ENCODE data around the gene PLXNC1. TPM values are rescaled to one million over a fixed set of nuclear protein-coding genes. Genes with fewer than 3 reads are reported as not detected.
A peak's percentile ranks its signal among the peaks of the same experiment; 100 is the strongest.

The PLXNC1 gene
- polyA plus RNA-seq, 1 of the 3 experiments (the other 2 are of a cell fraction): 0.23 TPM

- Histone ChIP-seq H3K79me2 (ENCODE audit: insufficient read depth) (no peaks in the 10 kb centered on the region), H3K4me1 (ENCODE audit: control insufficient read depth in 1 of 2, insufficient read depth in 2 of 2, low read depth in 1 of 2, low read length in 1 of 2) (peaks cover 0 to 18% of the 10 kb centered on the region in 2 experiments; a peak in 2 of 4 replicates), H3K9me3 (no peaks in the 10 kb centered on the region), H3K27ac (ENCODE audit: low read depth in 2 of 2, low read length in 1 of 2) (no peak overlapping the region), H3F3A (replicated peaks; ENCODE audit: insufficient read depth) (no peaks in the 10 kb centered on the region), H3K4me2 (no peak overlapping the region), H3K9ac (no peak overlapping the region), H3K36me3 (replicated peaks in 1 of 2; ENCODE audit: control insufficient read depth in 1 of 2, insufficient read depth in 2 of 2, low read length in 1 of 2) (no peaks in the 10 kb centered on the region), H2AFZ (ENCODE audit: low read depth) (no peak overlapping the region), H3K4me3 (ENCODE audit: low read depth in 2 of 2, low read length in 1 of 2) (no peak overlapping the region), H3K27me3 (ENCODE audit: insufficient read depth) (peaks cover 38% of the 10 kb centered on the region), H4K20me1 (ENCODE audit: insufficient read depth) (no peaks in the 10 kb centered on the region), H3K9me2 (no peaks in the 10 kb centered on the region)
- POLR2A ChIA-PET: no interaction called here
- no peak for TF ChIP-seq JUND (IDR thresholded peaks at IDR 0.05)
- TF ChIP-seq RAD21 (IDR thresholded peaks at IDR 0.05; ENCODE audit: low read length): no peak
- no peak for TF ChIP-seq GABPA (IDR thresholded peaks at IDR 0.05; ENCODE audit: low read depth)
- CTCF ChIA-PET: interaction anchor here (0.5 to 5.0 kb wide), 18 partner anchors 12 to 1190 kb away, joined by 3 to 45 read pairs (median 4); no protein-coding TSS in a partner anchor
- no peak for DNase-seq
- WGBS (ENCODE audit: low lambda C conversion rate): 66% methylated on average over 9 of the region's 9 CpGs
Measured at GRCh38 chr12:94146166-94146936, 2.0 kb upstream of the PLXNC1 start.

- H3K9me2 ChIP-seq: no peaks in the 10 kb centered on the region
- H3K9ac ChIP-seq: no peak overlapping the region
- 56% methylated on average over 11 of the region's 13 CpGs for WGBS (ENCODE audit: low lambda C conversion rate)
- H3K9me3 ChIP-seq: no peaks in the 10 kb centered on the region
- no peaks in the 10 kb centered on the region for H3K79me2 ChIP-seq (ENCODE audit: insufficient read depth)
- TF ChIP-seq FOSL2 (IDR thresholded peaks at IDR 0.05; ENCODE audit: borderline replicate concordance, low read depth): no peak
- no peak for TF ChIP-seq RXRA (IDR thresholded peaks at IDR 0.05; ENCODE audit: borderline replicate concordance, low read depth)
- TF ChIP-seq SMC3 (IDR thresholded peaks at IDR 0.05; ENCODE audit: low read depth, low read length): no peak
- no peak for TF ChIP-seq EP300 (IDR thresholded peaks at IDR 0.05; ENCODE audit: borderline replicate concordance in 1 of 2, low read depth in 1 of 2, low read length in 1 of 2)
- TF ChIP-seq FOXJ3 (CRISPR knock-in tag; IDR thresholded peaks at IDR 0.05): no peak
- no peak for TF ChIP-seq EZH2phosphoT487 (IDR thresholded peaks at IDR 0.05; ENCODE audit: borderline replicate concordance, low read depth)
- TF ChIP-seq CTCF (IDR thresholded peaks at IDR 0.05): no peak
- no peak for TF ChIP-seq USF2 (IDR thresholded peaks at IDR 0.05; ENCODE audit: borderline replicate concordance, low read depth, low read length)
- TF ChIP-seq TAF1 (IDR thresholded peaks at IDR 0.05; ENCODE audit: borderline replicate concordance, low read depth, low read length): no peak
- no peak for TF ChIP-seq GATA2 (CRISPR knock-in tag; IDR thresholded peaks at IDR 0.05)
- TF ChIP-seq SIN3A (IDR thresholded peaks at IDR 0.05; ENCODE audit: borderline replicate concordance, low read depth, low read length): no peak
- no peak for TF ChIP-seq YY1 (IDR thresholded peaks at IDR 0.05; ENCODE audit: low read depth)
- no peak for TF ChIP-seq PBX3 (IDR thresholded peaks at IDR 0.05)
- TF ChIP-seq MXI1 (IDR thresholded peaks at IDR 0.05; ENCODE audit: low read depth, low read length): no peak
- no peak for TF ChIP-seq IRF3 (IDR thresholded peaks at IDR 0.05; ENCODE audit: low read depth, low read length)
- TF ChIP-seq POLR2AphosphoS5 (IDR thresholded peaks at IDR 0.05; ENCODE audit: low read depth, low read length): no peak
- ChIA-PET POLR2A (no interaction called here), CTCF (interaction anchor here (0.7 to 5.0 kb wide), 5 partner anchors 57 to 388 kb away, joined by 3 to 45 read pairs (median 19); no protein-coding TSS in a partner anchor)
- no peaks in the 10 kb centered on the region for H3K36me3 ChIP-seq (replicated peaks in 1 of 2; ENCODE audit: control insufficient read depth in 1 of 2, insufficient read depth in 2 of 2, low read length in 1 of 2)
- peaks cover 48% of the 10 kb centered on the region for H3K27me3 ChIP-seq (ENCODE audit: insufficient read depth)
- H3K27ac ChIP-seq (ENCODE audit: low read depth in 2 of 2, low read length in 1 of 2): no peak overlapping the region
- H4K20me1 ChIP-seq (ENCODE audit: insufficient read depth): no peaks in the 10 kb centered on the region
- H2AFZ ChIP-seq (ENCODE audit: low read depth): no peak overlapping the region
- peak overlapping the region; percentile 68 for H3K4me2 ChIP-seq
- H3F3A ChIP-seq (replicated peaks; ENCODE audit: insufficient read depth): no peaks in the 10 kb centered on the region
- peaks cover 0 to 18% of the 10 kb centered on the region in 2 experiments; a peak in 2 of 4 replicates for H3K4me1 ChIP-seq (ENCODE audit: control insufficient read depth in 1 of 2, insufficient read depth in 2 of 2, low read depth in 1 of 2, low read length in 1 of 2)
- DNase-seq: no peak
- H3K4me3 ChIP-seq (ENCODE audit: low read depth in 2 of 2, low read length in 1 of 2): peak overlapping the region; percentile 39 to 53; a peak in 3 of 4 replicates
Measured at GRCh38 chr12:94147387-94147990, 888 bp upstream of the PLXNC1 start.

Data from SK-N-SH (cell line).